WERI-Rb-1 (cell line): ENCODE results near the gene ISYNA1.

Experiments used
- DNase-seq: peaks from one replicate; pipeline ENCODE4 v3.0.0-alpha.2; 2020
- H3K27ac ChIP-seq: fragments of 250-450 bp; sonication (Bioruptor Pico); 2 replicates; pipeline ENCODE4 v1.5.1; 2020; ENCODE audit warnings: mild to moderate bottlenecking, moderate library complexity
- H3K27me3 ChIP-seq: fragments of 250-450 bp; sonication (Bioruptor Pico); 2 replicates; pipeline ENCODE4 v1.5.1; 2021; ENCODE audit warnings: mild to moderate bottlenecking, low read depth, moderate library complexity; ENCODE audit not compliant: insufficient read depth, severe bottlenecking
- H3K36me3 ChIP-seq: fragments of 250-450 bp; sonication (Bioruptor Pico); 2 replicates; pipeline ENCODE4 v1.5.1; 2020; ENCODE audit warnings: mild to moderate bottlenecking, moderate library complexity
- H3K4me3 ChIP-seq: 2 replicates; pipeline ENCODE4 v1.5.1; 2011; ENCODE audit warnings: low read depth, mild to moderate bottlenecking, control low read depth, low read length
- H3K9me3 ChIP-seq: fragments of 250-450 bp; sonication (Bioruptor Pico); 2 replicates; pipeline ENCODE4 v1.5.1; 2021; ENCODE audit warnings: mild to moderate bottlenecking, moderate library complexity; ENCODE audit not compliant: severe bottlenecking
- CTCF ChIP-seq: IDR thresholded peaks from 2 replicates; pipeline ENCODE4 v1.5.1; 2011; ENCODE audit warnings: low read depth, mild to moderate bottlenecking, control low read depth, inconsistent platforms, low read length

ISYNA1 gene

GRCh38 chr19:18457483-18458331, 19.8 kb upstream of the ISYNA1 start:
- no peak overlapping the region for H3K4me3 ChIP-seq
- no peak overlapping the region for H3K27ac ChIP-seq
- no peaks in the 10 kb centered on the region for H3K27me3 ChIP-seq
- no peak for DNase-seq
- no peaks in the 10 kb centered on the region for H3K9me3 ChIP-seq
- H3K36me3 ChIP-seq, result peaks cover 20% of the 10 kb centered on the region
- TF ChIP-seq CTCF, result no peak

GRCh38 chr19:18456974-18457373, 19.0 kb upstream of the ISYNA1 start:
- H3K4me3 ChIP-seq, result no peak overlapping the region
- H3K27me3 ChIP-seq, result no peaks in the 10 kb centered on the region
- DNase-seq, result no peak
- H3K36me3 ChIP-seq, result peaks cover 20% of the 10 kb centered on the region
- TF ChIP-seq CTCF, result no peak
- H3K9me3 ChIP-seq, result no peaks in the 10 kb centered on the region
- no peak overlapping the region for H3K27ac ChIP-seq

- no peak for DNase-seq
- H3K36me3 ChIP-seq, result peaks cover 16% of the 10 kb centered on the region
- no peak overlapping the region for H3K27ac ChIP-seq
Observed at GRCh38 chr19:18456279-18456678, 18.3 kb upstream of the ISYNA1 start.

GRCh38 chr19:18453269-18454024, 15.5 kb upstream of the ISYNA1 start:
- Histone ChIP-seq H3K36me3 (peaks cover 24% of the 10 kb centered on the region), H3K27me3 (no peaks in the 10 kb centered on the region), H3K4me3 (no peak overlapping the region), H3K27ac (no peak overlapping the region), H3K9me3 (no peaks in the 10 kb centered on the region)
- DNase-seq, result no peak
- no peak for TF ChIP-seq CTCF

More at GRCh38 chr19:18456279-18456678, 18.3 kb upstream of the ISYNA1 start:
- Histone ChIP-seq H3K4me3 (no peak overlapping the region), H3K9me3 (no peaks in the 10 kb centered on the region), H3K27me3 (no peaks in the 10 kb centered on the region)
- TF ChIP-seq CTCF, result no peak

GRCh38 chr19:18452386-18452785, 14.5 kb upstream of the ISYNA1 start:
- no peak for DNase-seq
- no peaks in the 10 kb centered on the region for H3K9me3 ChIP-seq
- H3K36me3 ChIP-seq, result peaks cover 21% of the 10 kb centered on the region
- H3K27ac ChIP-seq, result no peak overlapping the region
- H3K27me3 ChIP-seq, result no peaks in the 10 kb centered on the region
- TF ChIP-seq CTCF, result no peak
- H3K4me3 ChIP-seq, result no peak overlapping the region
